K562 (cell line): ENCODE results near the gene SLX9. TPM values are rescaled to one million over a fixed set of nuclear protein-coding genes. Genes with fewer than 3 reads are reported as not detected.

Experiments
- ATAC-seq: fragments of 200-7000 bp; cut with Tn5 transposase; 3 replicates; pipeline ENCODE4 v1.9.1; 2020; ENCODE audit warnings: moderate library complexity
- BruUV-seq: library from RNA; stranded (reverse); fragments of 400-500 nt; replicated peaks from 2 replicates; lab custom pipeline; 2021; lab: Mats Ljungman, UMichigan
- CTCF ChIA-PET: fragments of 300-600 bp; formaldehyde crosslinking; extraction: SDS; loops from one replicate; lab custom pipeline; 2021; ENCODE audit warnings: low intra/inter-chr PET ratio; lab: Yijun Ruan, JAX
- POLR2A ChIA-PET: fragments of 300-600, 350-650 bp; sonication (Branson Sonifier 250); formaldehyde crosslinking; extraction: SDS; loops from one replicate; lab custom pipeline; 2021; ENCODE audit warnings: antibody characterized with exemption, inconsistent platforms; lab: Yijun Ruan, JAX
- DNase-seq, 4 experiments: peaks; one replicate each; pipeline versions ENCODE4 v3.0.0 to v3.0.0-alpha.2; 2011 to 2018; ENCODE audit warnings: low spot score in 3 of 4, mixed read lengths in 3 of 4; ENCODE audit errors: extremely low read depth in 1 of 4
- FAIRE-seq: peaks from 2 replicates; lab custom pipeline; 2011; peaks lifted over from hg19 to GRCh38; lab: Jason Lieb, UNC
- H2AFZ ChIP-seq: 2 replicates; pipeline ENCODE4 v1.6.0; 2011; ENCODE audit warnings: low read depth, low read length, control low read depth, inconsistent platforms
- H3K27ac ChIP-seq: fragments of 200-600 bp; 3 replicates; pipeline ENCODE4 v1.8.0; 2011; ENCODE audit warnings: low read depth, mild to moderate bottlenecking, control low read depth, inconsistent platforms, low read length, moderate library complexity, mixed read lengths; ENCODE audit errors: extremely low read depth
- H3K27me3 ChIP-seq, 2 experiments: fragments of 300-600 bp in 1 of 2; 2 replicates in 1 of 2; 3 replicates in 1 of 2; pipeline versions ENCODE4 v1.6.0 to v1.8.0; 2011; ENCODE audit warnings: inconsistent platforms in 2 of 2, low read length in 2 of 2, mild to moderate bottlenecking in 1 of 2, mixed read lengths in 1 of 2, moderate library complexity in 1 of 2; ENCODE audit not compliant: control insufficient read depth in 2 of 2, insufficient read depth in 2 of 2
- H3K36me3 ChIP-seq: fragments of 300-600 bp; 3 replicates; pipeline ENCODE4 v1.8.0; 2011; ENCODE audit warnings: mild to moderate bottlenecking, low read length, inconsistent platforms; ENCODE audit not compliant: control insufficient read depth, insufficient read depth
- H3K4me1 ChIP-seq, 2 experiments: fragments of 200-600 bp in 1 of 2; replicated peaks in 1 of 2; 2 replicates in 1 of 2; 3 replicates in 1 of 2; pipeline versions ENCODE4 v1.5.1 to v1.8.0; 2011; ENCODE audit warnings: inconsistent platforms in 2 of 2, low read length in 2 of 2, mild to moderate bottlenecking in 1 of 2, mixed read lengths in 1 of 2, moderate library complexity in 1 of 2; ENCODE audit not compliant: control insufficient read depth in 2 of 2, insufficient read depth in 2 of 2
- H3K4me2 ChIP-seq: 2 replicates; pipeline ENCODE4 v1.6.1; 2011; ENCODE audit warnings: low read length, control low read depth, inconsistent platforms, mixed read lengths; ENCODE audit not compliant: insufficient read depth
- H3K4me3 ChIP-seq: fragments of 200-600 bp; sonication (generic), shearing (Covaris generic); 2 replicates; pipeline ENCODE4 v1.5.1; 2016; ENCODE audit warnings: control low read depth, inconsistent platforms
- H3K79me2 ChIP-seq: fragments of 200-600 bp; 3 replicates; pipeline ENCODE4 v1.8.0; 2011; ENCODE audit warnings: low read length, inconsistent platforms; ENCODE audit not compliant: control insufficient read depth, insufficient read depth
- H3K9ac ChIP-seq, 2 experiments: 2 replicates each; pipeline versions ENCODE4 v1.6.0 to v1.6.1; 2011; ENCODE audit warnings: low read depth in 2 of 2, low read length in 2 of 2, control low read depth in 1 of 2, inconsistent platforms in 1 of 2, mild to moderate bottlenecking in 1 of 2, mixed read lengths in 1 of 2; ENCODE audit not compliant: insufficient read depth in 1 of 2
- H3K9me1 ChIP-seq: one replicate; pipeline ENCODE4 v1.6.0; 2011; ENCODE audit warnings: inconsistent platforms, mild to moderate bottlenecking, low read length, moderate library complexity; ENCODE audit not compliant: control insufficient read depth, insufficient read depth
- H3K9me3 ChIP-seq: replicated peaks from 2 replicates; pipeline ENCODE4 v1.5.1; 2011; ENCODE audit warnings: low read depth, low read length, inconsistent platforms; ENCODE audit not compliant: control insufficient read depth, insufficient read depth
- H4K20me1 ChIP-seq: replicated peaks from 2 replicates; pipeline ENCODE4 v1.6.1; 2011; ENCODE audit warnings: low read length, inconsistent platforms, mixed read lengths; ENCODE audit not compliant: control insufficient read depth, insufficient read depth
- CREB1 ChIP-seq, 2 experiments: sonication (generic) in 1 of 2; formaldehyde crosslinking in 1 of 2; IDR thresholded peaks; 2 replicates each; pipeline versions ENCODE4 v1.6.1 to v1.8.0; 2012 to 2022; ENCODE audit warnings: inconsistent platforms in 1 of 2, mild to moderate bottlenecking in 1 of 2, missing genetic modification reagents in 1 of 2, moderate library complexity in 1 of 2
- CREB5 ChIP-seq: fragments of 250-450 bp; sonication (Bioruptor Pico); IDR thresholded peaks from 2 replicates; pipeline ENCODE4 v1.5.0; 2020; ENCODE audit warnings: mild to moderate bottlenecking
- CSDE1 ChIP-seq, 2 experiments: fragments of 450-650 bp; IDR thresholded peaks; 2 replicates each; pipeline ENCODE4 v1.6.1; 2016; ENCODE audit warnings: mild to moderate bottlenecking in 1 of 2
- MITF ChIP-seq: IDR thresholded peaks from 2 replicates; pipeline ENCODE4 v1.6.1; 2014; ENCODE audit warnings: antibody characterized with exemption
- POLR3A ChIP-seq: IDR thresholded peaks from 2 replicates; pipeline ENCODE4 v1.6.1; 2011; ENCODE audit warnings: borderline replicate concordance, mild to moderate bottlenecking, moderate library complexity; ENCODE audit not compliant: insufficient read length, insufficient read depth; ENCODE audit errors: extremely low read depth
- RBFOX2 ChIP-seq: fragments of 200-400 bp; formaldehyde crosslinking; IDR thresholded peaks from 2 replicates; pipeline ENCODE4 v1.6.1; 2017; ENCODE audit warnings: low read depth, mild to moderate bottlenecking, low read length, moderate library complexity
- TAL1 ChIP-seq: fragments of 450-650 bp; IDR thresholded peaks from 2 replicates; pipeline ENCODE4 v1.6.1; 2016; ENCODE audit warnings: mild to moderate bottlenecking
- TEAD1 ChIP-seq, 2 experiments: fragments of 450-650 bp in 1 of 2; sonication (generic) in 1 of 2; formaldehyde crosslinking; IDR thresholded peaks; 2 replicates each; pipeline versions ENCODE4 v1.4.0 to v1.8.0; 2020 to 2022; ENCODE audit warnings: mild to moderate bottlenecking in 2 of 2, missing genetic modification reagents in 1 of 2
- ZBTB33 ChIP-seq: sonication (generic); formaldehyde crosslinking; IDR thresholded peaks from 2 replicates; pipeline ENCODE4 v1.8.1; 2023; ENCODE audit warnings: mild to moderate bottlenecking, missing genetic modification reagents
- ZNF24 ChIP-seq: fragments of 450-650 bp; IDR thresholded peaks from 2 replicates; pipeline ENCODE4 v1.6.1; 2016
- ZNF436 ChIP-seq: fragments of 250-450, 450-650 bp; sonication (Bioruptor Pico); formaldehyde crosslinking; IDR thresholded peaks from 2 replicates; pipeline ENCODE4 v1.7.0; 2020; ENCODE audit warnings: mild to moderate bottlenecking
- ZNF586 ChIP-seq: fragments of 450-650 bp; formaldehyde crosslinking; conservative IDR thresholded peaks from 2 replicates; pipeline ENCODE4 v1.4.0; 2020; ENCODE audit warnings: mild to moderate bottlenecking, moderate library complexity
- WGBS: fragments of 100-300 bp; shearing (Covaris generic); methylation state at CpG from one replicate; pipeline ENCODE4 v1.1.6; 2016; ENCODE audit warnings: low coverage, mixed read lengths; ENCODE audit not compliant: insufficient coverage; ENCODE audit errors: missing lambda C conversion rate; 5-methylcytosine and 5-hydroxymethylcytosine counted together
- in situ Hi-C: fragments of 300-500 bp; cut with MboI; formaldehyde crosslinking; loops from 4 replicates; pipeline ENCODE4 v1.15.0; 2018; ENCODE audit warnings: inconsistent platforms, mixed read lengths
- intact Hi-C: fragments of 100-400 bp; cut with micrococcal nuclease; formaldehyde crosslinking; loops from 2 replicates; pipeline ENCODE4 v1.14.2; 2022
- polyA plus RNA-seq, 8 experiments: library from polyadenylated mRNA; depleted of rRNA in 4 of 8; stranded (reverse) in 5 of 8; unstranded in 3 of 8; fragments of >200 nt; fragmentation: Nextera tagmentation in 2 of 8; fragmentation: Illumina TruSeq in 1 of 8; extraction: Ambion mirVana in 2 of 8; extraction: Trizol in 1 of 8; gene quantifications; 2 replicates each; pipeline versions ENCODE4 v1.2.1 to v1.2.3, GENCODE V29; 2011 to 2014; ENCODE audit warnings: inconsistent platforms in 1 of 8, missing spikeins in 1 of 8
- total RNA-seq, 7 experiments: library from RNA; depleted of rRNA in 6 of 7; stranded (reverse); fragments of >200 nt in 6 of 7; fragmentation: Illumina TruSeq in 2 of 7; extraction: Trizol in 2 of 7; gene quantifications; 2 replicates each; pipeline versions ENCODE4 v1.2.1 to v1.2.3, GENCODE V29; 2011 to 2021; ENCODE audit warnings: low replicate concordance in 1 of 7
- TF ChIP-seq, protein P1 (sequence below): IDR thresholded peaks from 3 replicates; pipeline ENCODE4 v1.6.1; 2011; ENCODE audit warnings: borderline replicate concordance, mild to moderate bottlenecking, moderate library complexity; ENCODE audit not compliant: insufficient read length; ENCODE audit errors: extremely low read depth

Gene SLX9
- total and polyA plus RNA-seq, 9 of the 15 experiments (the other 6 are each of a cell fraction or from before 2014, with no cell fraction given), result 1.2 to 75.5 (median 16.5) TPM

DNA sequence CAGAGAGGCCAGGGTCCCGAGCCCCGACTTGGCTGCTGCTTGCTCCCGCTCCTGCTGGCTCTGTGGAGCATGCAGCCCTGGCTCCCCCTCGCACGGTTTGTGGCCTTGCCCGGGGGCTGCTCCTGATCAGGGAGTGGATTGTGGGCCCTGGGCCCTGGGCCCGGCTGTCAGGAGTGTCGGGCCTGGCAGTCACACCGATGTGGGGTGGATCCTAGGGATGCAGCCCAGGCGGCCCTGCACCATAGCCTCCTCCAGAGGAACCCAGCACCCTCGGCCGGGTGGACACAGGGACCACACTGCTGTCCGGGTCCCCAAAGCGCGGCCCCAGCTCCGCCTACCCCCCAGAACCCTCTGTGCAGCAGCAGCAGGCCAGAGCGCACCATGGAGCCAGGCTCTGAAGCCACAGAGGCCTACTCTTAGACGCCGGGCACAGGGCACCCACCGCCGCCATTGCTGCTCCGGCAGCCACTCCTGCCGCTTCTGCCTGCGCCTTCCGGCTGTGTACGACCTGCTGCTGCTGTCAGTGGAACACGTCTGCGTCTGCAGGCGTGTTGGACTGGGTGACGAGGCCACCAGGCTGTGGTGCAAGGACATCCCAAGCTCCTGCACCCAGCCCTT, 9.4 kb downstream of the SLX9 start:
- intact Hi-C loops, result loop anchor here (1.0 to 2.0 kb wide), 2 partner anchors 78 to 188 kb away; no protein-coding TSS in a partner anchor
- Histone ChIP-seq H3K9ac (peak overlapping the region in 1 of 2 experiments; percentile 41; a peak in 1 of 4 replicates), H3K36me3 (peaks cover 94% of the 10 kb centered on the region; the same call in 2 of the 3 replicates), H3K27me3 (no peaks in the 10 kb centered on the region), H4K20me1 (peaks cover 67% of the 10 kb centered on the region), H2AFZ (no peak overlapping the region), H3K79me2 (peaks cover 90% of the 10 kb centered on the region), H3K4me2 (no peak overlapping the region), H3K4me3 (no peak overlapping the region), H3K9me3 (no peaks in the 10 kb centered on the region), H3K27ac (no peak overlapping the region), H3K4me1 (peaks cover 0 to 71% of the 10 kb centered on the region in 2 experiments; a peak in 2 of 5 replicates), H3K9me1 (peaks cover 5% of the 10 kb centered on the region)
- FAIRE-seq (no peak), DNase-seq (no peak), ATAC-seq (peak; percentile 59)
- BruUV-seq, result no TSS peak
- in situ Hi-C loops, result loop anchor here (5.0 kb wide), 1 partner anchor 188 kb away; no protein-coding TSS in a partner anchor
- ChIA-PET POLR2A (interaction anchor here (0.5 to 1.3 kb wide), 9 partner anchors 9 to 344 kb away, joined by 3 to 8 read pairs (median 3); partner anchors contain the start of genes SLX9 and UBE2G2), CTCF (interaction anchor here (1.0 to 3.0 kb wide), 4 partner anchors 77 to 189 kb away, joined by 3 to 51 read pairs (median 16); no protein-coding TSS in a partner anchor)
- WGBS, result 84% methylated on average over 30 of the region's 30 CpGs
- TF ChIP-seq CREB5 (CRISPR knock-in tag) (no peak), RBFOX2 (peak; percentile 42; the same call in 1 of the 2 replicates), POLR3A (no peak), TAL1 (no peak), ZBTB33 (CRISPR knock-in tag) (no peak), ZNF24 (no peak), ZNF586 (CRISPR knock-in tag) (no peak), CREB1 (IDR thresholded peaks at IDR 0.05) (no peak), CREB1 (CRISPR knock-in tag; IDR thresholded peaks at IDR 0.05) (no peak), ZNF436 (no peak), MITF (no peak), CSDE1 (IDR thresholded peaks at IDR 0.05) (no peak), TEAD1 (CRISPR knock-in tag; IDR thresholded peaks at IDR 0.05) (0 out of 4 replicates have a peak, but pooled peaks of 1 of the 2 experiments have one; percentile 23)
- TF ChIP-seq, protein P1, sequence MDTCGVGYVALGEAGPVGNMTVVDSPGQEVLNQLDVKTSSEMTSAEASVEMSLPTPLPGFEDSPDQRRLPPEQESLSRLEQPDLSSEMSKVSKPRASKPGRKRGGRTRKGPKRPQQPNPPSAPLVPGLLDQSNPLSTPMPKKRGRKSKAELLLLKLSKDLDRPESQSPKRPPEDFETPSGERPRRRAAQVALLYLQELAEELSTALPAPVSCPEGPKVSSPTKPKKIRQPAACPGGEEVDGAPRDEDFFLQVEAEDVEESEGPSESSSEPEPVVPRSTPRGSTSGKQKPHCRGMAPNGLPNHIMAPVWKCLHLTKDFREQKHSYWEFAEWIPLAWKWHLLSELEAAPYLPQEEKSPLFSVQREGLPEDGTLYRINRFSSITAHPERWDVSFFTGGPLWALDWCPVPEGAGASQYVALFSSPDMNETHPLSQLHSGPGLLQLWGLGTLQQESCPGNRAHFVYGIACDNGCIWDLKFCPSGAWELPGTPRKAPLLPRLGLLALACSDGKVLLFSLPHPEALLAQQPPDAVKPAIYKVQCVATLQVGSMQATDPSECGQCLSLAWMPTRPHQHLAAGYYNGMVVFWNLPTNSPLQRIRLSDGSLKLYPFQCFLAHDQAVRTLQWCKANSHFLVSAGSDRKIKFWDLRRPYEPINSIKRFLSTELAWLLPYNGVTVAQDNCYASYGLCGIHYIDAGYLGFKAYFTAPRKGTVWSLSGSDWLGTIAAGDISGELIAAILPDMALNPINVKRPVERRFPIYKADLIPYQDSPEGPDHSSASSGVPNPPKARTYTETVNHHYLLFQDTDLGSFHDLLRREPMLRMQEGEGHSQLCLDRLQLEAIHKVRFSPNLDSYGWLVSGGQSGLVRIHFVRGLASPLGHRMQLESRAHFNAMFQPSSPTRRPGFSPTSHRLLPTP, result no peak
